ENCODE measurements around the gene UNK.
"Not testable (repeated sequence)": the region's sequence is repeated elsewhere in the genome, so short reads cannot be mapped to it uniquely, and the experiment has no call there.

Gene UNK

DNA sequence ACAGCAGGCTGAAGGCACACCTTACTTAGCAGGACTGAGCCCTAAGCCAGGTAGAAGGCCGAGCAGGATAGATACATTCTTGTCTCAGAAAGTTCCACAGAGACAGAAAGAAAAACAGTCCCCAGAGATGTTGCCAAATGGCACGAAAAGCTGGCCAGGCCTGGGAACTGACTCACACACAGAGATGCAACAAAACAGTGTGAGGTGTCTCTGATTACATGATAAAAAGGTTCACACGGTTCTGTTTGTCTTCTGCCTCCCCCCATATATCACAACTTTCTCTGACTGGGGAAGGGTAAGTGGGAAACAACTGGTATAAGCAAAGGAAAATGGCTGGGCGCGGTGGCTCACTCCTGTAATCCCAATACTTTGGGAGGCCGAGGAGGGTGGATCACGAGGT is 68.8 kb downstream of the UNK start:
- no peak for DNase-seq

DNA sequence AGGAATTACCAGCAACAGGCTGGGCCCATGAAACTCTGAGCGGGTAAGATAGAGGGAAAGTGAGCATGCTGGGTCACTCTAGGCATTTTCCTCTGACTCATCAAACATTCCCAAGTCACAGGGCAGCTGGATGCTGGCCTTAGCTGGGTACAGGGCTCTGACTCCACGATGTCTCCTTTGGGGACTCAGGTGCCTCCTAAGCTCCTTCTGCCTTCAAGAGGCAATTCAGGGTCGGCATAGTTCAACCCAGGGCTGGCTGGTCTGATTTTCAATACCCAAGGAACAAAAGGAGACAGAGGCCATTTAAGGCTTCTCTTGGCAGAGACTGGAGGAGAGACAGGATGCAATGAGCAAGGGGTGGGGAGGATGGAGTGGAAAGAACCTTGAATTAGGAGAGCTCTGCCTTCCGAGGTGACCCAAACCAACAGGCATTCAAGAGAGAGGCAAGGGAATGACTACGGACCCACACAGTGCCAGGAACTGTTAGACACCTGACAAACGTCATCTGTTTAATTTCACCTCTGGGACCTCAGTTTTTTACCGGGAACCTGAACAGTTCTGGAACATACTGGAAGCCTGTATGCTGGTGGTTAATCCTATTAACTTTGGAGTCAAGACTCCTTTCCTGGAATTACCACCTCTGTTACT is 69.6 kb downstream of the UNK start:
- no peak for DNase-seq

DNA sequence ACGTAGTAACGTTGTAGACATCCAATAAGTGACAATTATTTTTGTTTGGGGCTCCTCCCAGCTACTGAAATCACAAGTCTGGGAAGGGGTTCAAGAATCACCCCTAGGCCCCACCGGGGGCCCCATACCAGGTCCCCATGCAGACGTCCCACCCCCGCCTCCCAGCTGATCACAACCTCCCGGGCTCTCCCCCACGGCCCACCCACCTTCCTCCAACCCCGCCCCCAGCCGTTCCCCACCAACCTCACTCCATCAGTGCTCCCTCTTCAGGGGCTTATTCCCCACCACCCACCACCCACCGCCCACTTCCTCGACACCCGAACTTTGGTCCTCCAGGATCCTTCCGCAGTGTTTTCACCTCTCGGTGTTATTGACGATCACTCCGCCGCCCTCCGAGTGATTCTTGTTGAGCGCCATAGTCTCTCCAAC is 70.3 kb downstream of the UNK start:
- DNase-seq, result peak in 1 of 5 donors; percentile 43

DNA sequence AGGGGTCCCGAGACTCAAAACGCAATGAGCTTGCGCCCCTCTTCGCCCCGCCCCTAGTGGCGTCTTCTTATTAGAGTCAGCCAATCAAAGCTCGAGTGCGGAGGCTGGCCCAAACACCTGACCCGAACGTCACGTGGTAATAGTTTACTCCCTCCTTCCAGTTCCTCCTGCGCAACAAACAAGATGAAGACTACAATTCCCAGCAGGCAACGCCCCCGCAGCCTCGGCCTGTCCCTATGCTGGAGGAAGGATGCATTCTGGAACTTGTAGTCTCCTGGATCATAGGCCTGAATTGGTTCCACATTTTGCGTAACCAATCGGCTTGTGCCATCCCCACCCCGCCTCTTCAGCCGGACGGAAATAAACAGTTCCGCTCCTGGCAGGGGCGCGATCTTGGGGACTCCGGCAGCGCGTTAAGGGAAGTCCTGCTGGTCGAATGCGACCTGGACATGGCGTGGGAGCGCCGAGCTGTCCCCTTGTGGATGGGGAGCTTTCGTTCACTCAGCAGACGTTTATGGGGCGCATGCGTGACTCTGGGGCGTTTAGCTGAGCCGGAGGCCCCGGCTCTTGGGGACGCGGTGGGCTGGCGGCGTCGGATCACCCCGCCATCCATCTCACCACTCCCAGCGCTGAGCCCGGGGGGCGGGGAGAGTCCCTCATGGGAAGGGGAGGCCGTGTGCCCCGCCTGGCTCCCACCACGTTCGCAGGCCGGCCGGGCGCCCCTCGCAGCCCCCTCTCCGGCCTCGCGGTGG is 70.9 kb downstream of the UNK start, which contains the start of gene WBP2:
Gene WBP2, minus strand, starts transcription at position 26 of the 752 bp plus-strand sequence. CDS start 38 bp downstream, outside the sequence.
- DNase-seq, result peak; percentile 93 to 100 (median 98)

DNA sequence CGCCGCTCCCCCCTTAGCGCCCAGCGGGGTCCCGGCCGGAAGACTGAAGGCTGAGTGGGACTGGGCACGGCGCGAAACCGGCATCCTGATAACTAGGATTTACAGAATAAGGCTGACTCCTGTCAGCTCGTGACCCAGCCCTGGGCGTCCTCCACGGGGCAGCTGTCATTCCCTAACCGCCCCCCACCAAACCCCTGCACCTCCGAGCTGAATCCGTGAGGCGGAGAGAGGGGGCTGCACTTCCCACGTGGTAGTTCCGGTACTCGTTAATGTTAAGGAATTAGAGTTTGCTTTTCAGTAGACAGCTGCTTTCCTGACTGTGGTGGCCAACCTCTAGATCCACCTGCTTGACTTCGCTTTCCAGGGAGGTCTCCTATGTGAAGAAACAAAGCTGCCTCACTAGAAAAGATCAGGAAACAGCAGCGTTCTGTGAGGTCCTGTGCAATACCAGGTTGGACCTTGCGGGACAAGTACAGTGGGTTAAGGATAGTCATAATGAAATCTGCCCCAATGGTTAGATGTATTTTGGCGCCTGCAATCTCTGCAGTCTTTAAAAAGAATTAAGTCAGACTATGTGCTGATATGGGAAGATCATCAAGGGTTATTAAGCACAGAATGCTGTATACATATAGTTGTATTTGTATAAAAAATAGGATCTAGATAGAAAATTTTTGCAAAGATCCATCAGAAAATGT is 71.6 kb downstream of the UNK start:
- DNase-seq, result peak in 1 of 5 donors; percentile 28

DNA sequence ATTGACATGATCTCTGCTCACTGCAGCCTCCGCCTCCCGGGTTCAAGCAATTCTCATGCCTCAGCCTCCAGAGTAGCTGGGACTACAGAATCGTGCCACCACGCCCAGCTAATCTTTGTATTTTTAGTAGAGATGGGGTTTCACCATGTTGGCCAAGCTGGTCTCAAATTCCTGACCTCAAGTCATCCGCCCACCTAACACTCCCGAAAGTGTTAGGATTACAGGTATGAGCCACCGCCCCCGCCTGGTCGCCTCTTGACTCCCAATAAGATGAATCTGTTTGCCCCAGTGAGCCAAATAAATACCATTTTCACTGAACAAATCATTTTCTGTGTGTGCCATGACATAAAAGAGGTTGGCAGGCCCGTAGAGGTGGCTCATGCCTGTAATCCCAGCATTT is 74.8 kb downstream of the UNK start:
- not testable (repeated sequence) for DNase-seq

DNA sequence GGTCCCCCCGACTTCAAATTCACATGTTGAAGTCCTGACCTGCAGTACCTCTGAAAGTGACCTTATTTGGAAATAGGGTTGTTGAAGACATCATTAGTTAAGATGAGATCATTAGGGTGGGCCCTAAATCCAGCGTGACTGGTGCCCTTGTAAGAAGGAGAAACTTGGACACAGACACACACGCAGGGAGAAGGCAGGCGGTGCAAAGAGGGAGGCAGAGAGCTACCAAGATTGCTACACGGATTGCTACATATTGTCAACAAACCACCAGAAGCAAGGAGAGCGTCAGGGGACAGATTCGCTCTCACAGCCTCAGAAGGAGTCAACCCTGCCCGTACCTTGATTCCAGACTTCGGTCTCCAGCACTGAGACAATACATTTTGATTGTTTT is 77.3 kb downstream of the UNK start:
- no peak for DNase-seq

DNA sequence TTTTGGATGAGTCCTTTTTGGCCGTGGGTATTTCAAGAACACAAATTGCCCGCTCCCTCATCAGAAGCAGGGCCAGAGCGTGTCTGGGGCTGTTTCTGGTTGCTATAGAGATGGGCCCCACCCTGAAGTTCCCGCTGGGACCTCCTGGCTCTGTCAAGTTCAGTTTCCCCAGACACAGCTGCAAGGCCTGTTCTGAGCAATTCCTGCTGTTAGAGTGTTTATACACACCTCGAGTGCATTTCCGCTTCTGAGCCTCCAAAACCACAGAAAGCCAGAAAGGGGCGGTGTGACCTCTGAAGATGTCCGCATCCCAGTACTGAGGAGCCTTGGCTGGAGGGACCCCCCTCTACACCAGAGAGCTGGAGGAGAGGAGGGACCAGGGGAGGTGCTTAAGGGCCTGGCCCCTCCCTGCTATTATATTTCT is 79.9 kb downstream of the UNK start:
- DNase-seq, result peak in 2 of 5 donors; percentile 22 to 82

DNA sequence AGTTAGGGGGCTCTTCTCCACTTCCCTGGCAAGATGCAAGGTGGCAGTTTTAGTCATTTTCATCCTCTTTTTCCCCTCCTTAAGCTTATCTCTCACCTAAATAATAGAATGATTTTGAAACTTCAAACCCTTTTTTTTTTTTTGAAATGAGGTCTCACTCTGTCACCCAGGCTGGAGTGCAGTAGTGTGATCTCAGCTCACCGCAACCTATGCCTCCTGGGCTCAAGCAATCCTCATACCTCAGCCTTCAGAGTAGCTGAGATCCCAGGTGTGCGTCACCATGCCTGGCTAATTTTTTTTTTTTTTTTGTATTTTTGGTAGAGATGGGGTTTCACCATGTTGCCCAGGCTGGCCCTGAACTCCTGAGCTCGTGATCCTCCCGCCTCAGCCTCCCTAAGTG is 80.3 kb downstream of the UNK start:
- DNase-seq, result not testable (repeated sequence)

DNA sequence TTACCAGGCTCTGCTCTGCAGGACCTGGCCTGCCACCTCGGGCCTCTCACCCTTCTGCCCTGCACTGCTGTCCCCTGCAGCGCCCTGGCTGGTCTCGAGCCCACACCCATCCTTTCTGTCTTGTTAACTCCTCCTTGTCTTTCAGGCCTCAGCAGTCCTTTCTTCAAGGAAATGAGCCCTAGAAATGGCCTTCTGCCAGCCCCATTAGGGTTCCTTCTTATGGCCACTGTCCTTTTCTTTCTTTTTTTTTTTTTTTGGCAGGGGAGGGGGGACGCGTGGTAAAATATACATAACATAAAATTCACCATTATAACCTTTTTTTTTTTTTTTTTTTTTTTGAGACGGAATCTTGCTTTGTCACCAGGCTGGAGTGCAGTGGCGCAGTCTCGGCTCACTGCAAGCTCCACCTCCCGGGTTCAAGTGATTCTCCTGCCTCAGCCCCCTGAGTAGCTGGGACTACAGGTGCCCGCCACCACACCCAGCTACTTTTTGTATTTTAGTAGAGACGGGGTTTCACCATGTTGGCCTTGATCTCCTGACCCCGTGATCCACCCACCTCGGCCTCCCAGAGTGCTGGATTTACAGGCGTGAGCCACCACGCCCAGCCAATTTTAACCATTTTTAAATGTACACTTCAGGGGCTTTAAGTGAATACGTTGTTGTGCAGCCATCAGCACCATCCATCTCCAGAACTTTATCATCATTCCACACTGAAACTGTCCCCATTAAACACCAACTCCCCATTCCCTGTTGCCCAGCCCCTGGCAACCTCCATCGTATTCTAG is 81.0 kb downstream of the UNK start:
- DNase-seq, result not testable (repeated sequence)

DNA sequence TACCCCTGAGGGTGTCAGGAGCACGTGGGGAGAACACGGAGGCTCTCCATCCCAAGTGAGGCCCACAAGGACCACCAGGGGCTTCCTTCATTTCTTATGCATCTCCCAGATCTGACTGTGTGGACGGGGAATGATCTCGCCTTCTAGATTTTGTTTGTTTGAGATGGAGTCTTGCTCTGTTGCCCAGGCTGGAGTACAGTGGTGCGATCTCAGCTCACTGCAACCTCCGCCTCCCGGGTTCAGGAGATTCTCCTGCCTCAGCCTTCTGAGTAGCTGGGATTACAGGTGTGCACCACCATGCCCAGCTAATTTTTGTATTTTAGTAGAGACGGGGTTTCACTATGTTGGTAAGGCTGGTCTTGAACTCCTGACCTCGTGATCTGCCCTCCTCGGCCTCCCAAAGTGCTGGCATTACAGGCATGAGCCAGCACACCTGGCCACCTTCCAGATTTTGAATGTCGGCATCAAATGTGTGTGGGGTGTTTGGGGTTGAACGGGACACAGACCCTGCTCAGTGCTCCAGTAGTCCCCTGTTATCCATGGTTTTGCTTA is 84.2 kb downstream of the UNK start:
- not testable (repeated sequence) for DNase-seq

DNA sequence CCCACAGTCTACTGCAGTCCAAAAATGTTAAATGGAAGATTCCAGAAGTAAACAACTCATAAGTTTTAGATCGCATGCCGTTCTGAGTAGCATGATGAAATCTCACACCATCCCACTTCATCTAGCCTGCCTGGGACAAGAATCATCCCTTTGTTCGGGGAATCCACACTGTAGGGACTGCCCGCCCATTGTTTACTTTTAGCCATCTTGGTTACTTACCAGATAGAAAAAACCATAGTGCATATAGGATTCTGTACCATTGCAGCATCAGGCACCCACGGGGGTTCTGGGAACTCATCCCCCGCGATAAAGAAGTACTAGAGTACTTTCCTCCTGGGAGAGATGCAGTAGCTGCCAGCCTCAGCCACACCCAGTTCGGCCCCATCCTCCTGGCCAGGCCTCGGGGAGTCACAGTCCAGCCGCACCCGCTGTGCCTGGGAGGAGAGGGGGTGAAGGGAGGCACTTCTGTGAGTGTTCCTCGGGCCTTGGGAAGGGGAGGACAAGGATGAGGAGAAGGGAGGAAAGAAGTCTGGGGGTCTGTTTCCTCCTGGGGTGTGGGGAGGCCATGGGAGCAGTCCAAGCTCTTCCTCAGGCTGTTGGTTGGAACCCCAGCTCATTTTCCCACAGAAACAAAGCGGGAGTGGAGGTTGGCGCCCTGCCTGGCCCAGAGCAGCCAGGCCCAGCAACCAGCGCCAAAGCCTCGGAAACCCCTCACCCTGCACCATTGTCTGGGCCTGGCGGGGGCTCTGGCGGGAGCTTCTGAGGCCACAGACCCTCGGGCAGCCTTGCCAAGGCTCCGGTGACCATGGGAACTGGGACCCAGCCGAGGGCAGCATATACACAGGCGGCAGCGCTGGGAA is 84.9 kb downstream of the UNK start:
- DNase-seq, result no peak

DNA sequence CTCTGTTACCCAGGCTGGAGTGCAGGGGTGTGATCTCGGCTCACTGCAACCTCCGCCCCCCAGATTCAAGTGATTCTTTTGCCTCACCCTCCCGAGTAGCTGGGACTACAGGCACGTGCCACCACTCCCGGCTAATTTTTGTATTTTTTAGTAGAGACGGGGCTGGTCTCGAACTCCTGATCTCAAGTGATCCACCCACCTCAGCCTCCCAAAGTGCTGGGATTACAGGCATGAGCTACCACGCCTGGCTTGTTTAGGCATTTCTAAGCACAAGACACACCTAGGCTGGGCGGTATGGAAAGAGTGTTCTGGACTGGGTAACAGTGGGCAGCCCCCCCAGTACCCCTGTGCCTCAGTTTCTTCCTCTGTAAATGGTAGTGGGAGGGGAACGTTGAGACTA is 85.6 kb downstream of the UNK start:
- not testable (repeated sequence) for DNase-seq

DNA sequence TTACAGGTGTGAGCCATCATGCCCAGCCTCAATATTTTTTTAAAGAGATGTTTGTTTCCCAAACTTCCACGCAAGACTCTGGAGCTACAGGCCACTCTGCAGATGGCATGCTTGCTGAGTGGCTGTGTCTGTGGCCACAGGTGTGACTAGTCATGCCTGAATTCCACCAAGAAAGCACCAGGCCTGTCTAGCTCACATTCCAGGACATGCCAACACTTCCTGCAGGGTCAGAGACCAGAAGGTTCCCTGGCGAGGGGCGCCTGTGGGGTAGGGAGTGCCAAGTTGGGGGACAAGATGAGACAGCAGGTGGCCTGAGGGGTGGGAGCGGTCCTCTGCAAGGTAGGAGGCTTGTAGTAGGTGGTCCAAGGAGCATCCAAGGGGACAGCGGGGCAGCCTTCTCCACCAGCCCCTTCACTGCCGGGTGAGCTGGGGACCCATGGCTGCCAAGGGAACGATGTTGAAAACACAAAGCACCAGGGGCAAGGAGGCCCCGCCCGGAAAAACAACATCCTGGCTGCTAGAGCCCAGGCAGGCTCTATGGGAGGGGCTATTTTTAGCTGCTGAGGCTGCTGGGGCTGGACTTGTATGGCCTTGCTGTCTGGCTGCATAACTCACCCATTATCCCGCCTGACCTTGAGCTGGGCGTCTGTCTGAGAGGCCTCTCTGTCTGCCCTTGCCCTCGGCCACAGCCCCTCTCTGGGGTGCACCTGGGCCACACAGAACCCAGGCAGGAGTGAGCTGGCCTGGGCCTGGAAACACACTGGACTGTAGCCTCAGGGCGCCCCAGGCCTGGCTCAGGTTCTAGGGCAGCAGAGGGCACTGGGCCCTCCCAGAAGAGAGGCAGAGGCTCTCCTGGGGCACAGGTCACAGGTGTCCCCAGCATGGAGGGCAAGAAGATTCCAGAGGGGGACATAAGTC is 88.1 kb downstream of the UNK start:
- DNase-seq, result peak in 4 of 5 donors; percentile 36 to 82 (median 57)

DNA sequence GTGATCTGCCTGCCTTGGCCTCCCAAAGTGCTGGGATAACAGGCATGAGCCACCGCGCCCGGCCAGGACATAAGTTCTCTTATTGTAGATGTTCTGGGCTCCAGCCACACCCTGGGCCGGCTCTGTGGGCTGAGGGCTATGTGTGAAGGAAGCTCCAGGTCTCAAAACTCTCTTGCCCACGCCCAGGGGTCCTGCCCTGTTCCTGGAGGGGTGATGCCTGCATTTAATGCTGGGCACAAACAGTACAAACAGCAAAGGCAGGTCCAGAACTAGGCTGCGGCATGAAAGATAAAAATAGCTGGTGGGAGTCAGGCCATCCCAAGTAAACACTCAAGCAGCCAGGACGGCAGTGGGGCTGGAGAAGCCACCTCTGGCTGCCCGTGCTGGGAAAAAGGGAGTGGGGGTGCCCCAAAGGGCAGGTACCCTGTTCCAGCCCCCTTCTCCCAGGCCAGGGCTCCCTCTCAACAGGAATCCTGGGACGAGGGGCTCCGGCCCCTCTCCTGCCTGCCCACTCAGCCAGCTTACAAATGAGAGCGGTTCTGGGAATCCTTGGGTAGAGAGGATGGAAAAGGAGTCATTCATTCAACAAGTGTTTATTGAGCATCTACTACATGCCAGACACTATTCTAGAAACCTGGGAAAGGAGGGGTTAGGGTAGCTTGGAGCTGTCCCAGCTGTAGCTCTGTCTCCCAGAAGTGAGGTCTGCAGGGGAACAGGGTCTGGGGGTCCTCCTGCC is 89.1 kb downstream of the UNK start:
- DNase-seq, result no peak

DNA sequence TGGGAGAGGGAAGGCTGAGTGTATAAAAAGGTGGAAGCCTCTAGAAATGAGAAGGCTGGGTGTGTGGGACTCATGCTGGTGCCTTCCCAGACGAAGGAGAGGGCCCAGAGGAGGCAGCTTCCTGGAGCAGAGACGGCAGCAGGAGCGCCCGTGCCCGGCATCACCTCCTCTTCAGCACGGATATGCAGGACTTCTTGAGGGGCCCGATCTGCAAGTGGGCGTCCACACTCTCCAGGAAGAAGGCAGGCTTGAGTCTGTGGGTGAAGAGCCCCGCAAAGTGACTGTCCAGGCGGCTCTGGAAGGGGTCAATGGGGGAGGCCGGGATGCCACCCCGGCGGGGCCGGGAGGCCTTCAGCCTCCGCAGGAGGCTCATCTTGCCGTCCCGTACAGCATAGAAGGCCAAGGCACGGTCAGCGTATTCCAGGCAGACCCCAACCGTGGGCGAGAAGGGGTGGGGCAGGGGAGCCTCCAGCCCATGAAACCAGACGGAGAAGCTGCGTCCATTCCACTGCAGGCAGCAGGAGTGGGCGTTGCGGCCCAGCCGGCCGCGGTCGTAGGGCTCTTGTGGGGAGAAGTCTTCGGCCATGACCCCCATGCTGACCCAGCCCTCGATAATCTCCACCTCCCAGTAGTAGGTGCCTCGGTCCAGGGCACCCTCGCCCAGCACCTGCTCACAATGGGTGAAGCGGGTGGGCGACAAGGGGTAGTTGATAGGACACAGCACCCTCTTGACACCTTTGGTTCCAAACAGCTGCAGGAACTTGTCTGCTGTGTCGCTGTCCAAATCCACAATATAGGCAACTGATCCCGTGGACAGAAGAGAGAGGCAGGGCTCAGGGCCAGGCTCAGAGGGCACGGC is 89.9 kb downstream of the UNK start:
- no peak for DNase-seq

Data from T-helper 1 cell (primary cell).